Measurements from ENCODE around the gene BRICD5.

BRICD5 gene

DNA sequence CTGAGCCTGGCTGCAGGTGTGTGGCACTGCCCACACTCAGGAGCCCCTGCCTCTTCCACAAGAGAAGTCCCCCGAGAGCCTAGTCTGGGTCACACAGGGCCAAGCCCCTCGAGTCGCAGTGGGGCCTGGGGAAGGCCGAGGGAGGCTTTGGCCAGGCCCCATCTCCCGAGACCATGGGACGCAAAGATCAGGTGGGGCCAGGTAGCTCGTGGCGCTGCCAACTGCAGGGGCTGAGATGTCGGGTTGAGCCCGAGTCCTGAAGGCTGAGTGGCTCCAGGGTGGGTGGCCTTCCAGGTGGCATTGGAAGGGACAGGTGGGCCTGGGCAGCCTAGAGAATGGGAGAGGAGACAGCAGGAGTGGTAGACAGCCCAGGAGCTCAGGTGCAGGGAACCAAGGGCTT is 48.8 kb downstream of the BRICD5 start:
- Histone ChIP-seq H2AFZ (ENCODE audit: insufficient read depth, low read length, poor library complexity) (no peak overlapping the region), H3K79me1 (ENCODE audit: low read length) (no peaks in the 10 kb centered on the region), H2BK120ac (ENCODE audit: insufficient read depth, low read length, poor library complexity) (no peak overlapping the region), H3K4me3 (ENCODE audit: low read depth, low read length) (no peak overlapping the region), H3K18ac (ENCODE audit: low read length) (no peak overlapping the region), H4K12ac (ENCODE audit: low read depth, low read length) (no peak overlapping the region), H3K23ac (ENCODE audit: low read length) (no peak overlapping the region), H2BK12ac (ENCODE audit: low read length) (no peak overlapping the region), H3K4me2 (ENCODE audit: low read length) (no peak overlapping the region), H4K91ac (ENCODE audit: low read depth, low read length) (no peak overlapping the region), H3K27ac (ENCODE audit: low read depth, low read length) (no peak overlapping the region), H3K9ac (ENCODE audit: low read length) (no peak overlapping the region), H3K14ac (ENCODE audit: low read length) (no peak overlapping the region), H2AK5ac (ENCODE audit: low read length) (no peak overlapping the region), H4K8ac (ENCODE audit: low read depth, low read length) (no peak overlapping the region), H2BK5ac (ENCODE audit: low read depth, low read length, poor library complexity) (no peak overlapping the region), H3K27me3 (ENCODE audit: insufficient read depth, low read length) (no peaks in the 10 kb centered on the region), H3K36me3 (ENCODE audit: control insufficient read depth in 1 of 2, insufficient read depth in 2 of 2, low read length in 2 of 2) (peaks cover 21 to 28% of the 10 kb centered on the region in 2 experiments), H3K4me1 (ENCODE audit: control insufficient read depth in 1 of 2, insufficient read depth in 2 of 2, low read length in 2 of 2) (peaks cover 6 to 7% of the 10 kb centered on the region in 2 experiments), H3K9me3 (ENCODE audit: insufficient read depth, low read depth, low read length) (peaks cover 7% of the 10 kb centered on the region), H3K79me2 (ENCODE audit: control insufficient read depth, insufficient read depth, low read length, poor library complexity) (peaks cover 31% of the 10 kb centered on the region), H3K4ac (ENCODE audit: low read depth, low read length) (no peak overlapping the region)
- no peak for DNase-seq
- WGBS (ENCODE audit: extremely low coverage, insufficient coverage, insufficient read length): no CpG with 5 or more reads among the region's 10 CpGs

DNA sequence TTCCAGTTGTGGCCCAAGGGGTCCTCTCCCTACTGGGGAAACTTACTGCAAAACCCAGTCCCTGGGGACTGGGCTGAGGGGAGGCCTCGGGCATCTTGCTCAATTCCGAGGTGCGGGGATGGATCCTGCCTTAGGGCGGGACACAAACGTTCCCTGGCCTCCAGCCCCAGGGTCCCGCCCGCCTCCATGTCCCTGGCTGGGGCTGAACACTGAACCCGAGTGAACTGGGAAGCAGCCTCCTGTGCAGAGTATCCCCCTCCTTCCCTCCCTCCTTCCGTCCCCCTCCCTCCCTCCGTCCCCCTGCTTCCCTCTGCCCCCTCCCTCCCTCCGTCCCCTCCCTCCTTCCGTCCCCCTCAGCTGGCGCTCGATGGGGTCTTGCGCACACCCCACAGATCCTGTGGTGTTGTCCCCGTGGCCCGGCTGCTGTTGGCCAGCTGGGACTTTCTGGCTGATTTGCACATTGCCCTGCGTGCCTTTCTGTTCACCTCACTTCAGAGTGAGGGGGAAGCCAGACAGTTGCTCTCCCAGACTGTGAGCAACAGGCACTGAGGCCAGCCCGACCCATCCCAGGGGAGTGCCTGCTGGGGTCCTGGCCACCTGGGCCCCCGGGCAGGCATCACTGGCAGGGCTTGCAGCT is 49.6 kb downstream of the BRICD5 start:
- Histone ChIP-seq H3K4me1 (ENCODE audit: control insufficient read depth in 1 of 2, insufficient read depth in 2 of 2, low read length in 2 of 2) (peaks cover 9 to 12% of the 10 kb centered on the region in 2 experiments), H3K9me3 (ENCODE audit: insufficient read depth, low read depth, low read length) (peaks cover 7% of the 10 kb centered on the region), H4K12ac (ENCODE audit: low read depth, low read length) (no peak overlapping the region), H3K14ac (ENCODE audit: low read length) (no peak overlapping the region), H3K36me3 (ENCODE audit: control insufficient read depth in 1 of 2, insufficient read depth in 2 of 2, low read length in 2 of 2) (peaks cover 14 to 21% of the 10 kb centered on the region in 2 experiments), H3K4me3 (ENCODE audit: low read depth, low read length) (no peak overlapping the region), H3K79me2 (ENCODE audit: control insufficient read depth, insufficient read depth, low read length, poor library complexity) (peaks cover 39% of the 10 kb centered on the region), H2AK5ac (ENCODE audit: low read length) (no peak overlapping the region), H2BK12ac (ENCODE audit: low read length) (no peak overlapping the region), H3K4ac (ENCODE audit: low read depth, low read length) (peak overlapping the region; percentile 31), H3K27ac (ENCODE audit: low read depth, low read length) (no peak overlapping the region), H4K91ac (ENCODE audit: low read depth, low read length) (no peak overlapping the region), H3K9ac (ENCODE audit: low read length) (no peak overlapping the region), H2BK120ac (ENCODE audit: insufficient read depth, low read length, poor library complexity) (no peak overlapping the region), H3K4me2 (ENCODE audit: low read length) (no peak overlapping the region), H4K8ac (ENCODE audit: low read depth, low read length) (no peak overlapping the region), H3K79me1 (ENCODE audit: low read length) (peaks cover 2% of the 10 kb centered on the region), H3K27me3 (ENCODE audit: insufficient read depth, low read length) (no peaks in the 10 kb centered on the region), H3K18ac (ENCODE audit: low read length) (no peak overlapping the region), H2AFZ (ENCODE audit: insufficient read depth, low read length, poor library complexity) (no peak overlapping the region), H3K23ac (ENCODE audit: low read length) (no peak overlapping the region), H2BK5ac (ENCODE audit: low read depth, low read length, poor library complexity) (no peak overlapping the region)
- DNase-seq: no peak
- WGBS (ENCODE audit: extremely low coverage, insufficient coverage, insufficient read length): no CpG with 5 or more reads among the region's 20 CpGs
